Stomach (tissue), 9 donors: ENCODE results near the gene FSD1. TPM values are rescaled to one million over a fixed set of nuclear protein-coding genes. Genes with fewer than 3 reads are reported as not detected.
A peak's percentile ranks its signal among the peaks of the same experiment; 100 is the strongest.

ENCODE experiments used
- DNase-seq, 2 donors: peaks; one replicate each; pipeline versions ENCODE4 v3.0.0 to v3.0.0-alpha.2; 2013 to 2019
- H3K27ac ChIP-seq, 5 donors: fragments of 200-600 bp in 4 of 5; sonication (generic) in 4 of 5; one replicate each; pipeline ENCODE4 v1.5.1; 2013 to 2019; ENCODE audit warnings: mild to moderate bottlenecking in 1 of 5, moderate library complexity in 1 of 5
- H3K27me3 ChIP-seq, 3 donors: fragments of 200-600 bp; sonication (generic); one replicate each; pipeline ENCODE4 v1.5.1; 2017 to 2019; ENCODE audit warnings: mixed run types in 1 of 3
- H3K36me3 ChIP-seq, 4 donors: fragments of 200-600 bp; sonication (generic); 1 replicate in 3 of 4; 2 replicates in 1 of 4; pipeline ENCODE4 v1.5.1; 2016 to 2019
- H3K4me1 ChIP-seq, 4 donors: fragments of 200-600 bp; sonication (generic); one replicate each; pipeline ENCODE4 v1.5.1; 2016 to 2019
- H3K4me3 ChIP-seq, 4 donors: fragments of 200-600 bp; sonication (generic) in 3 of 4; one replicate each; pipeline ENCODE4 v1.5.1; 2016 to 2019; ENCODE audit warnings: mild to moderate bottlenecking in 1 of 4
- H3K9me3 ChIP-seq, 4 donors: fragments of 200-600 bp; sonication (generic); one replicate each; pipeline ENCODE4 v1.5.1; 2016 to 2019
- EP300 ChIP-seq: sonication (generic); formaldehyde crosslinking; IDR thresholded peaks from one replicate; pipeline ENCODE4 v1.6.1; 2017; ENCODE audit warnings: antibody characterized with exemption
- POLR2A ChIP-seq, 4 donors: fragments of 450-650 bp; IDR thresholded peaks; one replicate each; pipeline ENCODE4 v1.6.1; 2016; ENCODE audit warnings: antibody characterized with exemption in 4 of 4, control low read depth in 2 of 4, mild to moderate bottlenecking in 1 of 4, moderate library complexity in 1 of 4
- POLR2AphosphoS5 ChIP-seq, 3 donors: sonication (generic); formaldehyde crosslinking; IDR thresholded peaks; one replicate each; pipeline ENCODE4 v1.6.1; 2016; ENCODE audit warnings: antibody characterized with exemption in 3 of 3
- WGBS, 5 donors: extraction: QIAGEN DNeasy Blood & Tissue Kit in 3 of 5; methylation state at CpG; one replicate each; pipeline versions ENCODE4 v1.1.5 to v1.1.7; 2013 to 2018; 5-methylcytosine and 5-hydroxymethylcytosine counted together
- intact Hi-C: fragments of 100-400 bp; cut with DNase I; formaldehyde crosslinking; loops from one replicate; pipeline ENCODE4 v1.15.1; 2023; ENCODE audit warnings: low total_unique reads
- polyA plus RNA-seq, 3 donors: library from polyadenylated mRNA; stranded (reverse); fragments of 200-250 nt; gene quantifications; one replicate each; pipeline ENCODE4 v1.2.3, GENCODE V29; 2013
- total RNA-seq, 5 donors: library from RNA; depleted of rRNA; stranded (reverse); fragments of >200 nt; gene quantifications; one replicate each; pipeline versions ENCODE4 v1.1.0 to v1.2.3, GENCODE V29; 2014 to 2016
- TF ChIP-seq, protein P1 (sequence below), 7 experiments: fragments of 450-650 bp in 4 of 7; fragments of 200-600 bp in 3 of 7; sonication (generic) in 3 of 7; IDR thresholded peaks; one replicate each; pipeline ENCODE4 v1.5.1; 2016 to 2019; ENCODE audit warnings: antibody characterized with exemption in 7 of 7, control low read depth in 2 of 7, mild to moderate bottlenecking in 1 of 7
- donor health status: healthy with polysubstance abuse.
- donor health status: Bipolar disorder and iron deficiency.
- donor health status: healthy.

Gene FSD1
- total and polyA plus RNA-seq, 8 donors = 0.31 to 12.5 (median 1.3) TPM; not detected in 3

DNA sequence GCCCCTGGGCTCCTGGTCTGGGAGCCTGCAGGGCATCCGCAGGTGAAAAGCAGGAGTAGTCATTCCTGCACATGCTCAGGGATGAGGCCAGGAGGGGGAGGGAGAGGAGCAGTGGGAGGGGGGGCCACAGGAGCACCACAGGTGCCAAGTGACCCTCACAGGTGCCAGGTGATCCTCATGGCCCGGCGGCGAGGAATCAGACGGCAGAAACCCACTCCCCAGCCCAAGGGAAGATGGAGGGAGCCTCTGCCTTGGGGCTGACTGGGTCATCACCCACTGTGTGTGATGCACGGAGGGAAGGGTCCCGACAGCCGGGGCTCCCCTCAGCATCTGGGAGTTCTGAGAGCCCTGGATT, 68.6 kb downstream of the FSD1 start:
- peak overlapping the region; percentile 8 to 89 (median 87) for H3K27ac ChIP-seq
- DNase-seq = no peak
- intact Hi-C loops = no loop called here
- TF ChIP-seq POLR2A (IDR thresholded peaks at IDR 0.05) (no peak), POLR2AphosphoS5 (IDR thresholded peaks at IDR 0.05) (no peak), EP300 (no peak)
- TF ChIP-seq, protein P1, sequence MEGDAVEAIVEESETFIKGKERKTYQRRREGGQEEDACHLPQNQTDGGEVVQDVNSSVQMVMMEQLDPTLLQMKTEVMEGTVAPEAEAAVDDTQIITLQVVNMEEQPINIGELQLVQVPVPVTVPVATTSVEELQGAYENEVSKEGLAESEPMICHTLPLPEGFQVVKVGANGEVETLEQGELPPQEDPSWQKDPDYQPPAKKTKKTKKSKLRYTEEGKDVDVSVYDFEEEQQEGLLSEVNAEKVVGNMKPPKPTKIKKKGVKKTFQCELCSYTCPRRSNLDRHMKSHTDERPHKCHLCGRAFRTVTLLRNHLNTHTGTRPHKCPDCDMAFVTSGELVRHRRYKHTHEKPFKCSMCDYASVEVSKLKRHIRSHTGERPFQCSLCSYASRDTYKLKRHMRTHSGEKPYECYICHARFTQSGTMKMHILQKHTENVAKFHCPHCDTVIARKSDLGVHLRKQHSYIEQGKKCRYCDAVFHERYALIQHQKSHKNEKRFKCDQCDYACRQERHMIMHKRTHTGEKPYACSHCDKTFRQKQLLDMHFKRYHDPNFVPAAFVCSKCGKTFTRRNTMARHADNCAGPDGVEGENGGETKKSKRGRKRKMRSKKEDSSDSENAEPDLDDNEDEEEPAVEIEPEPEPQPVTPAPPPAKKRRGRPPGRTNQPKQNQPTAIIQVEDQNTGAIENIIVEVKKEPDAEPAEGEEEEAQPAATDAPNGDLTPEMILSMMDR (IDR thresholded peaks at IDR 0.05) = no peak
- no peaks in the 10 kb centered on the region for H3K27me3 ChIP-seq
- peaks cover 0 to 5% (median 0%) of the 10 kb centered on the region in 4 donors for H3K36me3 ChIP-seq
- H3K4me3 ChIP-seq = no peak overlapping the region
- no peaks in the 10 kb centered on the region for H3K9me3 ChIP-seq
- H3K4me1 ChIP-seq = peaks cover 77 to 100% (median 100%) of the 10 kb centered on the region in 4 donors
- WGBS, 5 donors = 84 to 92% (median 91%) methylated on average over 4 to 8 of the region's 8 CpGs

Other genes starting within 250 kb of the FSD1 start
- gene ZBTB7A, start 237.7 kb upstream of the FSD1 start, total RNA-seq = 100 to 1,000 TPM in 2 of 5 donors, 10 to 100 TPM in 3; 11.2 to 274 (median 66.8) TPM
- gene ZBTB7A, start 237.7 kb upstream of the FSD1 start, polyA plus RNA-seq = 10 to 100 TPM in 2 of 3 donors, 1 to 10 TPM in 1; 8.0 to 14.4 (median 12.0) TPM
- 100 to 1,000 TPM in 1 of 5 donors, 10 to 100 TPM in 4; 53.4 to 447 (median 84.3) TPM for gene MAP2K2, start 180.5 kb upstream of the FSD1 start, total RNA-seq
- gene MAP2K2, start 180.5 kb upstream of the FSD1 start, polyA plus RNA-seq = 100 to 1,000 TPM; 137 to 162 (median 147) TPM
- gene CREB3L3, start 151.0 kb upstream of the FSD1 start, total RNA-seq = 1 to 10 TPM in 2 of 5 donors, not detected in 3; 1.1 to 7.0 TPM
- gene CREB3L3, start 151.0 kb upstream of the FSD1 start, polyA plus RNA-seq = under 1 TPM; 0.03 to 0.61 (median 0.12) TPM
- gene SIRT6, start 122.0 kb upstream of the FSD1 start, total RNA-seq = 100 to 1,000 TPM in 2 of 5 donors, 10 to 100 TPM in 3; 14.0 to 160 (median 28.0) TPM
- 10 to 100 TPM; 17.7 to 23.9 (median 19.5) TPM for gene SIRT6, start 122.0 kb upstream of the FSD1 start, polyA plus RNA-seq
- gene ANKRD24, start 121.9 kb upstream of the FSD1 start, total RNA-seq = 1 to 10 TPM in 3 of 5 donors, under 1 TPM in 1, not detected in 1; 0.29 to 6.1 (median 3.8) TPM
- gene ANKRD24, start 121.9 kb upstream of the FSD1 start, polyA plus RNA-seq = 1 to 10 TPM; 1.6 to 2.3 (median 1.8) TPM
- under 1 TPM in 1 of 5 donors, not detected in 4; 0.55 TPM for gene EBI3, start 75.1 kb upstream of the FSD1 start, total RNA-seq
- 1 to 10 TPM; 2.0 to 2.7 (median 2.7) TPM for gene EBI3, start 75.1 kb upstream of the FSD1 start, polyA plus RNA-seq
- 10 to 100 TPM in 3 of 5 donors, 1 to 10 TPM in 2; 3.5 to 48.4 (median 13.0) TPM for gene YJU2, start 57.5 kb upstream of the FSD1 start, total RNA-seq
- 10 to 100 TPM; 26.0 to 34.7 (median 30.4) TPM for gene YJU2, start 57.5 kb upstream of the FSD1 start, polyA plus RNA-seq
- 1 to 10 TPM in 1 of 5 donors, not detected in 4; 7.0 TPM for gene SHD, start 25.3 kb upstream of the FSD1 start, total RNA-seq
- gene SHD, start 25.3 kb upstream of the FSD1 start, polyA plus RNA-seq = not detected
- 1 to 10 TPM in 1 of 5 donors, not detected in 4; 1.1 TPM for gene TMIGD2, start 2.2 kb upstream of the FSD1 start, total RNA-seq
- gene TMIGD2, start 2.2 kb upstream of the FSD1 start, polyA plus RNA-seq = under 1 TPM in 1 of 3 donors, not detected in 2; 0.55 TPM
- 100 to 1,000 TPM in 1 of 5 donors, 10 to 100 TPM in 3, not detected in 1; 20.7 to 250 (median 35.1) TPM for gene STAP2, start 34.2 kb downstream of the FSD1 start, total RNA-seq
- gene STAP2, start 34.2 kb downstream of the FSD1 start, polyA plus RNA-seq = 10 to 100 TPM; 32.7 to 70.8 (median 52.4) TPM
- 10 to 100 TPM in 2 of 5 donors, 1 to 10 TPM in 3; 2.2 to 24.5 (median 8.3) TPM for gene MPND, start 39.0 kb downstream of the FSD1 start, total RNA-seq
- 10 to 100 TPM; 20.4 to 25.0 (median 22.0) TPM for gene MPND, start 39.0 kb downstream of the FSD1 start, polyA plus RNA-seq
- 100 to 1,000 TPM in 1 of 5 donors, 10 to 100 TPM in 4; 14.8 to 111 (median 26.3) TPM for gene SH3GL1, start 95.9 kb downstream of the FSD1 start, total RNA-seq
- gene SH3GL1, start 95.9 kb downstream of the FSD1 start, polyA plus RNA-seq = 10 to 100 TPM; 44.9 to 48.5 (median 46.0) TPM
- 100 to 1,000 TPM in 1 of 5 donors, 10 to 100 TPM in 1, 1 to 10 TPM in 3; 1.8 to 100 (median 9.8) TPM for gene CHAF1A, start 98.0 kb downstream of the FSD1 start, total RNA-seq
- 1 to 10 TPM; 5.4 to 7.2 (median 5.8) TPM for gene CHAF1A, start 98.0 kb downstream of the FSD1 start, polyA plus RNA-seq
- gene UBXN6, start 153.2 kb downstream of the FSD1 start, total RNA-seq = 100 to 1,000 TPM in 1 of 5 donors, 10 to 100 TPM in 4; 19.3 to 208 (median 73.7) TPM
- gene UBXN6, start 153.2 kb downstream of the FSD1 start, polyA plus RNA-seq = 100 to 1,000 TPM; 112 to 148 (median 138) TPM
- 10 to 100 TPM; 26.8 to 85.2 (median 33.9) TPM for gene HDGFL2, start 167.7 kb downstream of the FSD1 start, total RNA-seq
- gene HDGFL2, start 167.7 kb downstream of the FSD1 start, polyA plus RNA-seq = 100 to 1,000 TPM in 1 of 3 donors, 10 to 100 TPM in 2; 25.5 to 127 (median 55.5) TPM
- gene PLIN4, start 213.9 kb downstream of the FSD1 start, total RNA-seq = 10 to 100 TPM in 3 of 5 donors, 1 to 10 TPM in 2; 9.0 to 64.7 (median 24.9) TPM
- 10 to 100 TPM in 1 of 3 donors, 1 to 10 TPM in 2; 3.5 to 13.2 (median 6.8) TPM for gene PLIN4, start 213.9 kb downstream of the FSD1 start, polyA plus RNA-seq
- gene PLIN5, start 230.6 kb downstream of the FSD1 start, total RNA-seq = 100 to 1,000 TPM in 1 of 5 donors, 10 to 100 TPM in 2, 1 to 10 TPM in 2; 1.4 to 114 (median 37.8) TPM
- 10 to 100 TPM; 23.8 to 37.9 (median 25.3) TPM for gene PLIN5, start 230.6 kb downstream of the FSD1 start, polyA plus RNA-seq
- 10 to 100 TPM in 1 of 5 donors, 1 to 10 TPM in 3, not detected in 1; 4.2 to 17.2 (median 7.3) TPM for gene LRG1, start 235.4 kb downstream of the FSD1 start, total RNA-seq
- gene LRG1, start 235.4 kb downstream of the FSD1 start, polyA plus RNA-seq = 10 to 100 TPM in 2 of 3 donors, 1 to 10 TPM in 1; 2.1 to 23.3 (median 16.1) TPM